Testis (tissue), 3 donors: ENCODE data around the gene IFT57. TPM values are rescaled to one million over a fixed set of nuclear protein-coding genes. Genes with fewer than 3 reads are reported as not detected.

Source experiments
- DNase-seq: peaks from one replicate; pipeline ENCODE4 v3.0.0-alpha.2; 2019
- H3K27ac ChIP-seq, 2 donors: fragments of 200-600 bp; sonication (generic); one replicate each; pipeline ENCODE4 v1.5.1; 2019
- H3K27me3 ChIP-seq: fragments of 200-600 bp; sonication (generic); one replicate; pipeline ENCODE4 v1.5.1; 2019
- H3K36me3 ChIP-seq: fragments of 200-600 bp; sonication (generic); one replicate; pipeline ENCODE4 v1.5.1; 2017; ENCODE audit warnings: low read depth; ENCODE audit errors: missing control alignments
- H3K4me1 ChIP-seq: fragments of 200-600 bp; sonication (generic); one replicate; pipeline ENCODE4 v1.5.1; 2019
- H3K4me3 ChIP-seq, 2 donors: fragments of 200-600 bp; sonication (generic); one replicate each; pipeline ENCODE4 v1.5.1; 2017 to 2019
- H3K9me3 ChIP-seq: fragments of 200-600 bp; sonication (generic); one replicate; pipeline ENCODE4 v1.5.1; 2017
- POLR2A ChIP-seq: fragments of 450-650 bp; IDR thresholded peaks from one replicate; pipeline ENCODE4 v1.6.1; 2017; ENCODE audit warnings: antibody characterized with exemption, mild to moderate bottlenecking, moderate library complexity
- WGBS, 2 donors: methylation state at CpG; one replicate each; pipeline ENCODE4 v1.1.5; 2018; 5-methylcytosine and 5-hydroxymethylcytosine counted together
- intact Hi-C: fragments of 100-400 bp; cut with DNase I; formaldehyde crosslinking; loops from one replicate; pipeline ENCODE4 v1.15.1; 2023; ENCODE audit warnings: low total_unique reads
- polyA plus RNA-seq: library from polyadenylated mRNA; stranded (reverse); fragments of 350-450 nt; fragmentation: Illumina TruSeq; extraction: RNeasy Lipid Tissue Mini Kit (QIAGEN cat#74804); gene quantifications from one replicate; pipeline ENCODE4 v1.2.3, GENCODE V29; 2014; ENCODE audit warnings: low read depth, low replicate concordance; ENCODE audit not compliant: insufficient read depth
- total RNA-seq, 2 donors: library from RNA; depleted of rRNA; stranded (reverse); fragments of >200 nt; gene quantifications; one replicate each; pipeline ENCODE4 v1.2.3, GENCODE V29; 2016
- TF ChIP-seq, protein P1 (sequence below), 3 experiments: fragments of 450-650 bp in 2 of 3; fragments of 200-600 bp in 1 of 3; sonication (generic) in 1 of 3; IDR thresholded peaks; one replicate each; pipeline ENCODE4 v1.5.1; 2016 to 2019; ENCODE audit warnings: antibody characterized with exemption in 3 of 3, mild to moderate bottlenecking in 2 of 3, moderate library complexity in 1 of 3

Gene IFT57
- total and polyA plus RNA-seq, 3 donors from 2014 or later: 112 to 211 (median 185) TPM

DNA sequence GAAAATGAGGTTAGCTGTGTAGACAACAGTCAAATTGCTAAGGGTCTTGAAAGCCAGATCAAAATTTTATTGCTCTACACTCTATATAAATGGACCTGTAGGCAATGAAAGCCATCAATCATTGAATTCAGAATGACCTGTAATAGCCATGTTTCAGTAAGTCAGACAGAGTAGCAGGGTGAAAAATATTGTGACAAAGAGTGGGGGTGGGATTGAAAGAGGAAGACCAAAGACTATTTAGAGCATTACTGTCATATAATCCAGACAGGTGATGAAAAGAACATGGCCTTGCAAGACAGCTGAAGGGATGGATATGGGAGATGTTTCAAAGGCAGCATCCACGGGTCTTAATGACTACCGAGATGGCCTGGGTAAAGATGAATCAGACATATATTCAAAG, 22.2 kb downstream of the IFT57 start:
- H3K4me1 ChIP-seq: no peaks in the 10 kb centered on the region
- DNase-seq: no peak
- H3K9me3 ChIP-seq: no peaks in the 10 kb centered on the region
- no peaks in the 10 kb centered on the region for H3K27me3 ChIP-seq
- WGBS, 2 donors: 92 to 98% methylated on average over 2 of the region's 2 CpGs
- no peak overlapping the region for H3K27ac ChIP-seq
- H3K36me3 ChIP-seq: no peaks in the 10 kb centered on the region
- H3K4me3 ChIP-seq: no peak overlapping the region
- TF ChIP-seq, protein P1, sequence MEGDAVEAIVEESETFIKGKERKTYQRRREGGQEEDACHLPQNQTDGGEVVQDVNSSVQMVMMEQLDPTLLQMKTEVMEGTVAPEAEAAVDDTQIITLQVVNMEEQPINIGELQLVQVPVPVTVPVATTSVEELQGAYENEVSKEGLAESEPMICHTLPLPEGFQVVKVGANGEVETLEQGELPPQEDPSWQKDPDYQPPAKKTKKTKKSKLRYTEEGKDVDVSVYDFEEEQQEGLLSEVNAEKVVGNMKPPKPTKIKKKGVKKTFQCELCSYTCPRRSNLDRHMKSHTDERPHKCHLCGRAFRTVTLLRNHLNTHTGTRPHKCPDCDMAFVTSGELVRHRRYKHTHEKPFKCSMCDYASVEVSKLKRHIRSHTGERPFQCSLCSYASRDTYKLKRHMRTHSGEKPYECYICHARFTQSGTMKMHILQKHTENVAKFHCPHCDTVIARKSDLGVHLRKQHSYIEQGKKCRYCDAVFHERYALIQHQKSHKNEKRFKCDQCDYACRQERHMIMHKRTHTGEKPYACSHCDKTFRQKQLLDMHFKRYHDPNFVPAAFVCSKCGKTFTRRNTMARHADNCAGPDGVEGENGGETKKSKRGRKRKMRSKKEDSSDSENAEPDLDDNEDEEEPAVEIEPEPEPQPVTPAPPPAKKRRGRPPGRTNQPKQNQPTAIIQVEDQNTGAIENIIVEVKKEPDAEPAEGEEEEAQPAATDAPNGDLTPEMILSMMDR (IDR thresholded peaks at IDR 0.05): no peak
- TF ChIP-seq POLR2A: no peak
- intact Hi-C loops: no loop called here

DNA sequence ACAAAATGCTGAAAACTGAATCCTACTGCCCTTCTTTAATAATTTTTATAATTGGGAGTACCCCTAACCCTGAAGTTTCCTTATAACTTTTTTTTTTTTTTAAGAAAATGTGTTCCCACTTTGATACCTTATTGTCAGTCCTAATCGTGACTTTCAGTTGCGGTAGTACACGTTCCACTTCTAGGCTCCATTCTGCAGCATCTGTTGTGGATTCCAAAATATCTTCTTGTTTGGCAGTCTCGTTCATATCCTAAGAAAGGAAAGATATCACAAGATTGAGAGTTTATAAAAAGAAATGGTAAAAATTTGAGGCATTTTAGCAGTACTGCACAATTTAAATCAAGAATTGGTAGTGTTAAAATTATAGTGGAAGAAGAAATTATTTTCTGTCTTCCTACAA, 30.8 kb downstream of the IFT57 start:
- H3K27me3 ChIP-seq: no peaks in the 10 kb centered on the region
- H3K27ac ChIP-seq: no peak overlapping the region
- no peaks in the 10 kb centered on the region for H3K36me3 ChIP-seq
- intact Hi-C loops: no loop called here
- DNase-seq: no peak
- H3K4me3 ChIP-seq: no peak overlapping the region
- no peaks in the 10 kb centered on the region for H3K4me1 ChIP-seq
- no peak for TF ChIP-seq POLR2A
- TF ChIP-seq, protein P1 (IDR thresholded peaks at IDR 0.05): no peak
- no peaks in the 10 kb centered on the region for H3K9me3 ChIP-seq
- WGBS, 2 donors: 95 to 98% methylated on average over 4 of the region's 4 CpGs

DNA sequence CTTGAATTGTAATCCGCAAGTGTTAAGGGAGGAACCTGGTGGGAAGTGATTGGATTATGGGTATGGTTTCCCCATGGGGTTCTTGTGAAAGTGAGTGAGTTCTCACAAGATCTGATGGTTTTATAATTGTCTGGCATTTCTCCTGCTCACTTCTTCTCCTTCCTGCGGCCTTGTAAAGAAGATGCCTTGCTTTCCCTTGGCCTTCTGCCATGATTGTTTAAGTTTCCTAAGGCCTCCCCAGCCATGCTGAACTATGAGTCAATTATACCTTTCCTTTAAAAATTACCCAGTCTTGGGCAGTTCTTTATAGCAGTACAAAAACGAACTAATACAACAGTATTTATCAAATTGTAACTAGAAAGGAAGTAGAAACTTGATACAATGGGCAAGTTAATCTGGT, 31.9 kb downstream of the IFT57 start:
- TF ChIP-seq, protein P1 (IDR thresholded peaks at IDR 0.05): no peak
- no peak for TF ChIP-seq POLR2A
- no peak for DNase-seq
- Histone ChIP-seq H3K9me3 (no peaks in the 10 kb centered on the region), H3K36me3 (no peaks in the 10 kb centered on the region), H3K27me3 (no peaks in the 10 kb centered on the region), H3K4me3 (no peak overlapping the region), H3K4me1 (no peaks in the 10 kb centered on the region), H3K27ac (no peak overlapping the region)
- intact Hi-C loops: no loop called here
- 86 to 89% methylated on average over 3 of the region's 3 CpGs for WGBS, 2 donors

DNA sequence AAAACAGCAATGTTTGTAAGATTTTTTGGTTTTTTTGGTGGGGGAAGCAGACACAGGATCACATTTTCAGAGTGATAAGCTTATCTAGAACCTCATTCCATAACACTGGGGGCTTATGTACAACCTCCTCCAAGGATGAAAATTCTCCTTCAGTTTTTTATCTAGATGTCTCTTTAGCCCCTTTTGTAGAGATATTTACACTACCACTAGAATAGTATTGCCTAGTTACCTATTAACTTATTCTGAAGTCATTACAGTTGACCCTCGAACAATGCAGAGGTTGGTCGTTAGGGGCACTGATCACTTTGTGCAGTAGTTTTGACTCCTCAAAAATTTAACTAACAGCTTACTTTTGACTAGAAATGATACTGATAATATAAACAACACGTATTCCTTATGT, 32.8 kb downstream of the IFT57 start:
- intact Hi-C loops: no loop called here
- no peaks in the 10 kb centered on the region for H3K9me3 ChIP-seq
- H3K4me1 ChIP-seq: no peaks in the 10 kb centered on the region
- DNase-seq: no peak
- TF ChIP-seq POLR2A: no peak
- TF ChIP-seq, protein P1 (IDR thresholded peaks at IDR 0.05): no peak
- 89 to 94% methylated on average over 3 of the region's 3 CpGs for WGBS, 2 donors
- no peaks in the 10 kb centered on the region for H3K27me3 ChIP-seq
- no peak overlapping the region for H3K27ac ChIP-seq
- no peak overlapping the region for H3K4me3 ChIP-seq
- H3K36me3 ChIP-seq: no peaks in the 10 kb centered on the region

DNA sequence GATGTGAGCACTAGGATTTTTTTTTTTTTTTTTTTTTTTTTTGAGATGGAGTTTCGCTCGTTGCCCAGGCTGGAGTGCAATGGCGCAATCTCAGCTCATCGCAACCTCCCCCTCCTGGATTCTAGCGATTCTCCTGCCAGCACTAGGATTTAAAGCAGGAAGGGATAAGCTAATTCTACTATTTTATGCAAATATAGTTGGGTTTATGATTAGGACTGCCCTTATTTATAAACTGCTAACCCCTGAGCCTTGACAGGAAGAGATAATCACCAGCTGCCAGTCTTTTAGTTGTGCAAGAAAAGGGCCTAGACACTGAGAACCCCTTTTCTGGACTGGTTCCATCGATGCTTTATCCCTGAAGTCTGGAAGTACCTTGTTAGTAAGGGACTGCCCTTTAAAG, 36.7 kb downstream of the IFT57 start:
- Histone ChIP-seq H3K4me1 (no peaks in the 10 kb centered on the region), H3K36me3 (no peaks in the 10 kb centered on the region), H3K27ac (no peak overlapping the region), H3K9me3 (no peaks in the 10 kb centered on the region), H3K27me3 (no peaks in the 10 kb centered on the region), H3K4me3 (no peak overlapping the region)
- WGBS, 2 donors: 85 to 95% methylated on average over 6 of the region's 6 CpGs
- TF ChIP-seq, protein P1 (IDR thresholded peaks at IDR 0.05): no peak
- TF ChIP-seq POLR2A: no peak
- DNase-seq: no peak
- intact Hi-C loops: no loop called here
